D721Med (cell line): Measurements from ENCODE around the gene PELO.

Experiments
- DNase-seq: peaks from one replicate; pipeline ENCODE4 v3.0.0; 2011; ENCODE audit warnings: low spot score; ENCODE audit not compliant: insufficient read length
- FAIRE-seq: peaks from 2 replicates; lab custom pipeline; 2011; peaks lifted over from hg19 to GRCh38; lab: Jason Lieb, UNC
- TF ChIP-seq, protein P1 (sequence below): IDR thresholded peaks from 2 replicates; pipeline ENCODE4 v1.5.1; 2012; ENCODE audit warnings: mild to moderate bottlenecking, control low read depth; ENCODE audit not compliant: insufficient read depth; ENCODE audit errors: missing control alignments

The PELO gene

DNA sequence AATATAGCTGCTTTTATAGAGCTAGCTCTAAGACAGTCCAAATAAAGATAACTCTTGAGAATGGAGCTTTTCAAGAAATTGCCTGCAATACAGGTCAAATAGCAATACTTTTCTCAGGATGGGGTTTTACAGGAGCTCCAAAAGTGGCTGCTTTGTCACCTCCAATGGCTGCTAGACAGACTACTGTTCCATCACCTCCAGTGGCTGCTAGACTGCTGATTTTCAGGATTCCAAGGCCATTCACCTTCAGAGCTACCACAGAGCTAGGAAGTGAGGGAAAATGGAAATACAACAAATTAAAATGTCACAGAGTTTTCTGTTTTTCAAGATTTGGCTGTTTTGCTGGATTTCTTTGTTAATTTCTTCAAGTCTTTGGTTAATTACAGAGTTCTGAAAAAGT is 8.5 kb upstream of the PELO start:
- TF ChIP-seq, protein P1, sequence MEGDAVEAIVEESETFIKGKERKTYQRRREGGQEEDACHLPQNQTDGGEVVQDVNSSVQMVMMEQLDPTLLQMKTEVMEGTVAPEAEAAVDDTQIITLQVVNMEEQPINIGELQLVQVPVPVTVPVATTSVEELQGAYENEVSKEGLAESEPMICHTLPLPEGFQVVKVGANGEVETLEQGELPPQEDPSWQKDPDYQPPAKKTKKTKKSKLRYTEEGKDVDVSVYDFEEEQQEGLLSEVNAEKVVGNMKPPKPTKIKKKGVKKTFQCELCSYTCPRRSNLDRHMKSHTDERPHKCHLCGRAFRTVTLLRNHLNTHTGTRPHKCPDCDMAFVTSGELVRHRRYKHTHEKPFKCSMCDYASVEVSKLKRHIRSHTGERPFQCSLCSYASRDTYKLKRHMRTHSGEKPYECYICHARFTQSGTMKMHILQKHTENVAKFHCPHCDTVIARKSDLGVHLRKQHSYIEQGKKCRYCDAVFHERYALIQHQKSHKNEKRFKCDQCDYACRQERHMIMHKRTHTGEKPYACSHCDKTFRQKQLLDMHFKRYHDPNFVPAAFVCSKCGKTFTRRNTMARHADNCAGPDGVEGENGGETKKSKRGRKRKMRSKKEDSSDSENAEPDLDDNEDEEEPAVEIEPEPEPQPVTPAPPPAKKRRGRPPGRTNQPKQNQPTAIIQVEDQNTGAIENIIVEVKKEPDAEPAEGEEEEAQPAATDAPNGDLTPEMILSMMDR = no peak
- FAIRE-seq = no peak
- no peak for DNase-seq

DNA sequence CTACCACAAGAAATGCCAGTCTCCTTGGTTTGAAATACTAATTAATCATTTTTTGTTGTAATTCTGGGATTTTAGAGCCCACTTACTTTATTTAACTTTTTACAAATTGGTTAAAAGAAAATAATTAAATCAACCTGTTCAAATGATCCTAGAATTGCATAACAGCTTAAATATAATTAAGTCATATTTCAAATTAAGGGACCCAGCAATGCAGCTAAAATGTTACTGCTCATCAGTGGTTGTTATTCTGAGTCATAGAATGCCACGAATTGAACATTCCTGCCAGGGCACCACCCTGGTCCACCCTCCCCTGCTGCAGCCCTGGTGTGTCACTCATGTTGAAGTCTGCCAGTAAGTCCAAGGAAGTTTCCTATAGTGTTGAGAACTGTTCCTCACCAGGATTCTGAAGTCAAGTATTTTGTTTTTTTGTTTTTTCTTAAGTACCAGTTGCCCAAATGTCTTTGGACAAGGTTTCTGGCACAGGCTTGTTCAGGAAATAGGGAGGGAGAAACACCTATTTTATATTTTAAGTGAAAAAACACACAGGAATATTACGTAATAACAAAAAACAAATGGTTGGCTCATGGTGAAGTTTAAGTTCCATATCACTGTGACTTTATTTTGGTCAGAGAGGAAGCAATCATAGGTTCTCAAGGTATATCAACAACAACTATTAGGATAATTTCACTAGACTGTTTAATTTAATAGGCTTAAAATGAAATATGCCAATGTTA is 4.3 kb upstream of the PELO start:
- FAIRE-seq = no peak
- TF ChIP-seq, protein P1 = no peak
- DNase-seq = no peak

DNA sequence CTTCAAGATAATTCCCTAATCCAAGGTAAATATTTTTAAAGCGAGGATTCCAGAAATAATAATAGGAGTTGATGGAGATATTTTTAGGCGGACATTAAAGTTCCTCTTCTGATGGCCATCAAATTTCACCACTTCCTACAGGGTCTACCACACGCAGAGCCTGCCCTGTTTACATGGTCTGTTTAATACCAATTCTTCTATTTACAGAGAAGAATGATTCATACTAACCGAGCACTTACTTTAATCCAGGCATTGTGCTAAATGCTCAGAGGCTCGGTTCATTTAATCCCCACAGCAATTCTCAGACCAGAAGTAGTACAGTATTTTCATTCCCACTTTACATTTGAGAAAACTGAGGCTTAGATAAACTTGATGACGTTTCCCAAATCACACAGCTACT is 3.0 kb upstream of the PELO start:
- TF ChIP-seq, protein P1 = no peak
- FAIRE-seq = no peak
- no peak for DNase-seq

DNA sequence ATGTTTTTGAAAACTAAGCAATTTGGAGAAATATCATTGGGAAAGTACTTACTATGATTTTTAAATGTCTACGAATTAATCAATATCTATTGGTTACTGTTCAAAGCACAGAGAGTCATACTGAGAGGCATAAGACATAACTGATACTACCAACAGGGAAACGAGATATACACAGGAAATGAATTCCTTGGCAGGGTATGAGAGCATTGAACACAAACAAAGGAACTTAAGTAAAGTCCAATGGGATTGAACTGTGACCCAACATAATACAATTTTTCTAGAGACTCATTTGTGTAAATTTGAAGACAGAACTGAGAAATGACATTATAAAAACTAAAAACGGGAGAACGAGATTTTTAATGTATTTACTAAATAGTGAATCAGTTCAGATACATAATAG is 1.3 kb upstream of the PELO start:
- DNase-seq (no peak), FAIRE-seq (no peak)
- TF ChIP-seq, protein P1 = no peak

DNA sequence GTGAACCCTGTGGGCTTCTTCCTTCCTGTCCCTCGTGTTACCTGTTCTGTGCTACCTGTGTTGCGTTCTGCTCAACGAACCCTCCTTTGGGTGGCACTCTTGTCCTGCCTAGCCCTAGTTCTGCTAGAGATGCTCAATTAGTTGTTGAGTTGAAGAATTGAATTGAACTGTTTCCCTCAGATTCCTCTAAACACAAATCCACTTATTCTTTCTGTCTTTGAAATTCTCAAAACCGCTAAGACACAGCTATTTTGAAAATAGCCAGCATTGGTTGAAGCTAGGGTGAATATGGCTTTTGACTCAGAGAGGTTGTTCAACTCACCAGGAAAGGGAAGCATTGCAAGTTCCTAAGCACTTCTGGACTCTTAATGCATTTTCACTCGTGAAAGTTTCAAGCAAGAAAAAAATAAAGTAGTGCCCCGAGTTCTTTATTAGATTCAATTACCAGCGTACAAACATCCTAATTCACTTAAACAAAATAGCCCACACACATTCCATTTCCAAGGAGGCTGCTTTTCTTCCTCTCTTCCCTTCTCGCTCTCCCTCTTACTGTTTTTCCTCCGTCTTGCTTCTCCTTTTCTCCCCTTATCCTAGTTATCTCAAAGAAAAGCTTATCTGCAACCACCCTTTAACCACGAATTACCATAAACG is 642 bp upstream of the PELO start:
- DNase-seq = no peak
- peak; percentile 53 for FAIRE-seq
- TF ChIP-seq, protein P1 = peak; percentile 33

DNA sequence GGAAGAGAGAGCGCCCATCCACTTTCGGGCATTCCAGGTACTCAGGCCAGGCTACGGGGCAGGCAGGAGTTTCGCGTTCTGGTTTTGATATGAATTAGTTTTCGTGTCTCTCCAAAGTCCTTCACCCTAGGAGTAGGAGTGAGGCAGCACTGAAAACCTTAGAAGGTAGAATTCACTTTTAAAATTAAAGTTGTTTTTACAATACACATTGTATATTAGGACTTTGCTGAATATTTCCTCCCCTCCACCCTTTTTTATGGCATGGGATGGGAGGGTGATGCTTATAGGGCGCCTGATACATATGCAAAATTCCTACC is 747 bp downstream of the PELO start:
- FAIRE-seq = no peak
- no peak for DNase-seq
- TF ChIP-seq, protein P1 = no peak

DNA sequence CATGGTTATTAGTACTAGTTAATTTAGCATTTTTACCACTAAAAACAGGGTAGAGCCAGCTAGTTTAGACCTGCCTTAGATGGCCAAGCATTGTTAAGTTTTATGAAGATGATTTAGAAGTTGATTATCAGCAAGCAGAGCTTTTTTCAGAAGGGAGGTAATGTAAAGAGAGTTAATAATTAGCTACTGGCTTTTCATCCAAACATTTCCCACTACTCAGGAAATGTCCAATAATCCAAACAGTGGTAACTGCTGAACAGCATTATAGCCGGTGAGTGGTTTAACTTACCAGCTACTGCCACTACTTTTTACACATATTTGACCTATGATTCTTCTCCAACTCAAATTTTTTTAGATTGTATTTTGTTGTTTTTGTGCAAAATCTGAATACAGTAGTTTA is 1.7 kb downstream of the PELO start:
- FAIRE-seq = peak; percentile 75
- TF ChIP-seq, protein P1 = no peak
- DNase-seq = no peak
